Stomach (tissue), 4 donors: Measurements from ENCODE around the gene NLGN1.

Source experiments
- EP300 ChIP-seq: sonication (generic); formaldehyde crosslinking; IDR thresholded peaks from one replicate; pipeline ENCODE4 v1.6.1; 2017; ENCODE audit warnings: antibody characterized with exemption
- POLR2AphosphoS5 ChIP-seq, 3 donors: sonication (generic); formaldehyde crosslinking; IDR thresholded peaks; one replicate each; pipeline ENCODE4 v1.6.1; 2016; ENCODE audit warnings: antibody characterized with exemption in 3 of 3
- TF ChIP-seq, protein P1 (sequence below), 7 experiments: fragments of 450-650 bp in 4 of 7; fragments of 200-600 bp in 3 of 7; sonication (generic) in 3 of 7; IDR thresholded peaks; one replicate each; pipeline ENCODE4 v1.5.1; 2016 to 2019; ENCODE audit warnings: antibody characterized with exemption in 7 of 7, control low read depth in 2 of 7, mild to moderate bottlenecking in 1 of 7

GRCh38 chr3:174223626-174224025 lies 826.1 kb downstream of the NLGN1 start:
- no peak for TF ChIP-seq POLR2AphosphoS5 (IDR thresholded peaks at IDR 0.05)
- TF ChIP-seq, protein P1, sequence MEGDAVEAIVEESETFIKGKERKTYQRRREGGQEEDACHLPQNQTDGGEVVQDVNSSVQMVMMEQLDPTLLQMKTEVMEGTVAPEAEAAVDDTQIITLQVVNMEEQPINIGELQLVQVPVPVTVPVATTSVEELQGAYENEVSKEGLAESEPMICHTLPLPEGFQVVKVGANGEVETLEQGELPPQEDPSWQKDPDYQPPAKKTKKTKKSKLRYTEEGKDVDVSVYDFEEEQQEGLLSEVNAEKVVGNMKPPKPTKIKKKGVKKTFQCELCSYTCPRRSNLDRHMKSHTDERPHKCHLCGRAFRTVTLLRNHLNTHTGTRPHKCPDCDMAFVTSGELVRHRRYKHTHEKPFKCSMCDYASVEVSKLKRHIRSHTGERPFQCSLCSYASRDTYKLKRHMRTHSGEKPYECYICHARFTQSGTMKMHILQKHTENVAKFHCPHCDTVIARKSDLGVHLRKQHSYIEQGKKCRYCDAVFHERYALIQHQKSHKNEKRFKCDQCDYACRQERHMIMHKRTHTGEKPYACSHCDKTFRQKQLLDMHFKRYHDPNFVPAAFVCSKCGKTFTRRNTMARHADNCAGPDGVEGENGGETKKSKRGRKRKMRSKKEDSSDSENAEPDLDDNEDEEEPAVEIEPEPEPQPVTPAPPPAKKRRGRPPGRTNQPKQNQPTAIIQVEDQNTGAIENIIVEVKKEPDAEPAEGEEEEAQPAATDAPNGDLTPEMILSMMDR (IDR thresholded peaks at IDR 0.05) = no peak
- TF ChIP-seq EP300 = no peak
